Measurements from ENCODE around the gene PCDHGC3. TPM values are rescaled to one million over a fixed set of nuclear protein-coding genes. Genes with fewer than 3 reads are reported as not detected.

Gene PCDHGC3
- total RNA-seq, 1 experiment from 2014 or later, result 112 TPM

GRCh38 chr5:141512390-141512910 lies 36.7 kb downstream of the PCDHGC3 start:
- Histone ChIP-seq H3K27me3 (replicated peaks; ENCODE audit: insufficient read depth, low read depth, low read length, poor library complexity) (no peaks in the 10 kb centered on the region), H3K36me3 (ENCODE audit: insufficient read depth, low read length, poor library complexity, severe bottlenecking) (peaks cover 28% of the 10 kb centered on the region), H3K4me3 (ENCODE audit: low read depth, low read length, poor library complexity, severe bottlenecking) (peak overlapping the region; percentile 57), H3K9me3 (ENCODE audit: low read depth, low read length, poor library complexity, severe bottlenecking) (no peaks in the 10 kb centered on the region), H3K27ac (ENCODE audit: low read depth, low read length, poor library complexity, severe bottlenecking) (peak overlapping the region; percentile 92), H3K4me1 (ENCODE audit: insufficient read depth, low read length, poor library complexity, severe bottlenecking) (peaks cover 56% of the 10 kb centered on the region)
- TF ChIP-seq CTCF (conservative IDR thresholded peaks at IDR 0.05; ENCODE audit: low read depth, low read length) (peak; percentile 96), EZH2 (IDR thresholded peaks at IDR 0.05; ENCODE audit: borderline replicate concordance, low read depth, low read length, poor library complexity, severe bottlenecking) (no peak)
- intact Hi-C loops (cut with micrococcal nuclease; ENCODE audit: unreplicated experiment), result loop anchor here (5.0 kb wide), 1 partner anchor 35 kb away; the partner anchor contains the start of gene PCDHGC3
- POLR2A ChIA-PET (ENCODE audit: low non-redundant PET), result no interaction called here
- CTCF ChIA-PET, result interaction anchor here (0.6 to 2.2 kb wide), 7 partner anchors 9 to 377 kb away, joined by 3 to 11 read pairs (median 4); partner anchors contain the start of genes PCDHB14, PCDHB5, PCDHGA11 and PCDHGC3
- no TSS peak for BruUV-seq (replicated peaks)
- DNase-seq (ENCODE audit: low spot score), result peak; percentile 87

- Histone ChIP-seq H3K9me3 (ENCODE audit: low read depth, low read length, poor library complexity, severe bottlenecking) (no peaks in the 10 kb centered on the region), H3K27me3 (replicated peaks; ENCODE audit: insufficient read depth, low read depth, low read length, poor library complexity) (no peaks in the 10 kb centered on the region), H3K4me1 (ENCODE audit: insufficient read depth, low read length, poor library complexity, severe bottlenecking) (peaks cover 55% of the 10 kb centered on the region), H3K36me3 (ENCODE audit: insufficient read depth, low read length, poor library complexity, severe bottlenecking) (peaks cover 32% of the 10 kb centered on the region), H3K4me3 (ENCODE audit: low read depth, low read length, poor library complexity, severe bottlenecking) (peak overlapping the region; percentile 57), H3K27ac (ENCODE audit: low read depth, low read length, poor library complexity, severe bottlenecking) (peak overlapping the region; percentile 92)
- CTCF ChIA-PET, result interaction anchor here (0.6 to 2.2 kb wide), 10 partner anchors 9 to 378 kb away, joined by 3 to 11 read pairs (median 4); partner anchors contain the start of genes PCDHB14, PCDHB5, PCDHGA11 and PCDHGC3
- TF ChIP-seq EZH2 (IDR thresholded peaks at IDR 0.05; ENCODE audit: borderline replicate concordance, low read depth, low read length, poor library complexity, severe bottlenecking) (no peak), CTCF (conservative IDR thresholded peaks at IDR 0.05; ENCODE audit: low read depth, low read length) (no peak)
- intact Hi-C loops (cut with micrococcal nuclease; ENCODE audit: unreplicated experiment), result loop anchor here (1.0 to 5.0 kb wide), 2 partner anchors 11 to 36 kb away; partner anchors contain the start of gene PCDHGC3
- peak; percentile 90 for DNase-seq (ENCODE audit: low spot score)
- BruUV-seq (replicated peaks), result no TSS peak
- POLR2A ChIA-PET (ENCODE audit: low non-redundant PET), result interaction anchor here (0.6 to 1.0 kb wide), 2 partner anchors 12 to 473 kb away, joined by 3 read pairs; no protein-coding TSS in a partner anchor
Observed at GRCh38 chr5:141512911-141513626, 37.3 kb downstream of the PCDHGC3 start.

- Histone ChIP-seq H3K4me1 (ENCODE audit: insufficient read depth, low read length, poor library complexity, severe bottlenecking) (peaks cover 54% of the 10 kb centered on the region), H3K36me3 (ENCODE audit: insufficient read depth, low read length, poor library complexity, severe bottlenecking) (peaks cover 32% of the 10 kb centered on the region), H3K4me3 (ENCODE audit: low read depth, low read length, poor library complexity, severe bottlenecking) (peak overlapping the region; percentile 57), H3K9me3 (ENCODE audit: low read depth, low read length, poor library complexity, severe bottlenecking) (no peaks in the 10 kb centered on the region), H3K27ac (ENCODE audit: low read depth, low read length, poor library complexity, severe bottlenecking) (peak overlapping the region; percentile 92), H3K27me3 (replicated peaks; ENCODE audit: insufficient read depth, low read depth, low read length, poor library complexity) (no peaks in the 10 kb centered on the region)
- no TSS peak for BruUV-seq (replicated peaks)
- DNase-seq (ENCODE audit: low spot score), result peak; percentile 94
- ChIA-PET POLR2A (ENCODE audit: low non-redundant PET) (interaction anchor here (0.6 to 1.0 kb wide), 2 partner anchors 11 to 474 kb away, joined by 3 read pairs; no protein-coding TSS in a partner anchor), CTCF (interaction anchor here (0.6 to 2.2 kb wide), 8 partner anchors 11 to 378 kb away, joined by 3 to 11 read pairs (median 5); partner anchors contain the start of genes PCDHB14, PCDHB5, PCDHGA11 and PCDHGC3)
- TF ChIP-seq EZH2 (IDR thresholded peaks at IDR 0.05; ENCODE audit: borderline replicate concordance, low read depth, low read length, poor library complexity, severe bottlenecking) (no peak), CTCF (conservative IDR thresholded peaks at IDR 0.05; ENCODE audit: low read depth, low read length) (no peak)
- intact Hi-C loops (cut with micrococcal nuclease; ENCODE audit: unreplicated experiment), result loop anchor here (1.0 to 5.0 kb wide), 2 partner anchors 11 to 36 kb away; partner anchors contain the start of gene PCDHGC3
Observed at GRCh38 chr5:141513627-141514329, 38.0 kb downstream of the PCDHGC3 start.

All from A673 (cell line).